Fibroblast of peridontal ligament (primary cell): ENCODE results near the gene ANO9.

ENCODE experiments used
- DNase-seq: peaks from one replicate; pipeline ENCODE4 v3.0.0-alpha.2; 2010; ENCODE audit errors: extremely low read depth

Gene ANO9

DNA sequence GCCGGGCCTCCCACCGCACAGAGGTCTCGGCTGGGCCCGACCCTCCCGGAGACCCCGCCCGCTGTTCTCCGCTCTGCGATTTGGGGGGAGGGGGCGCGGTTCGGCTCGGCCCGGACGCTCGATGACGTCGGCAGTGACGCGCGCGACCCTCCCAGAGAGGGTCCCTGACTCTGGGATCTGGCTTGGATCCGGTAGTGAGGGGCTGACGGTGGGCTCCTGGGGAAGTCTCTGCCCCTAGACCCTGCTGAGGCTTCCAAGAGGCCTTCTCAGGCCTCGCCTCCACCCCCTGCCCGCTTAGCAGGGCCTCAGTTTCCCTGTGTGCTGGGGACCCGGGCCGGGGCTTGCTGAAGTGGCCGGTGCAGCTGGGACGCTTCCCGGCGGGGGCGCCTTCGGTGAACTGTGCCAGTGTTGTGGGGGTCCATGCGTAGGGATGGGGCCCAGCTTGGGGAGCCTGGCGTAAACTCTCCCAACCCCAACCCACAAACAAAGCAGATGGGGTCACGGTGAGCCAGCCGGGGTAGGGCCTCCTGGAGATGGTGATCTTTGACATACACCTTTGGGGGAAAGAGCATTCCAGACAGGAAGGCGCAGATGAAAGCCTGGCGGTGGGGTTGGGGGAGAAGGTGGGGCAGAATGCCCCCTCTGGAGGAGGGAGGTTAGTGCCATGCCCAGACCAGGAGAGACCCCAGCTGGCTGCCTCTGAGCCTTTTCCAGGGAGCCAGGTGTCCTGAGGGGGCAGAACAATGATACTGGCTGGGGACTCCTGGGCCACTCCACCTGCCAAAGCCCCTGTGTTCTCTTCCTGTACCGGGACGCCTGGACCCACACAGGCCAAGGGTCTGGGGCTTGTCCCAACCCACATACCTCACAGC lies 71.5 kb downstream of the ANO9 start:
- DNase-seq = no peak

DNA sequence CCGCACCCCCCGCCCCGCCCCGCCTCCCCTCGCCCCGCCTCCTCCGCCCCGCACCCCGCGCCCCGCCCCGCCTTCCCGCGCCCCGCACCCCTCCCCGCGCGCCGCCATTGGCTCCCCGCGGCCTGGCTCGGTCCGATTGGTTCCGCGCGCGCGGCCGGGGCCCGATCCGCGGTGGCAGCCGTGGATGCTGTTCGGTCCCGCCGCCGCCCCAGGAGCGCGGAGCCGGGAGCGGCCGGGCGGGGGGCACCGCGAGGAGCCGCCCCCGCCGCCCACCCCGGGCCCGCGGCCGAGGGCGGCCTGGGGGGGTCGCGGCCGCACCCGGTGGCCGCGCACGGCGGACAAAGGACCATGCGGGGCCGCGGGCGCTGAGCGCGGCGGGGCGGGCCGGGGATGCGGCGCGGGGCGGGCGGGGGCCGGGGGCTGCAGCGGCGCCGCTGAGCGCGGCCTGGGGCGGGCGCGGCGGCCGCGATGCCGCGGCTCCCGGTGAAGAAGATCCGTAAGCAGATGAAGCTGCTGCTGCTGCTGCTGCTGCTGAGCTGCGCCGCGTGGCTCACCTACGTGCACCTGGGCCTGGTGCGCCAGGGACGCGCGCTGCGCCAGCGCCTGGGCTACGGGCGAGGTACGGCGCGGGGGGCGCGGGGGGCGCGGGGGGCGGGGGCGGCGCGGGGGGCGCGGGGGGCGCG lies 72.3 kb downstream of the ANO9 start, which contains the start of gene B4GALNT4:
Gene B4GALNT4 (plus strand): TSS at position 164 of the 683 bp plus-strand sequence. CDS start 305 bp downstream, at position 469.
- no peak for DNase-seq

DNA sequence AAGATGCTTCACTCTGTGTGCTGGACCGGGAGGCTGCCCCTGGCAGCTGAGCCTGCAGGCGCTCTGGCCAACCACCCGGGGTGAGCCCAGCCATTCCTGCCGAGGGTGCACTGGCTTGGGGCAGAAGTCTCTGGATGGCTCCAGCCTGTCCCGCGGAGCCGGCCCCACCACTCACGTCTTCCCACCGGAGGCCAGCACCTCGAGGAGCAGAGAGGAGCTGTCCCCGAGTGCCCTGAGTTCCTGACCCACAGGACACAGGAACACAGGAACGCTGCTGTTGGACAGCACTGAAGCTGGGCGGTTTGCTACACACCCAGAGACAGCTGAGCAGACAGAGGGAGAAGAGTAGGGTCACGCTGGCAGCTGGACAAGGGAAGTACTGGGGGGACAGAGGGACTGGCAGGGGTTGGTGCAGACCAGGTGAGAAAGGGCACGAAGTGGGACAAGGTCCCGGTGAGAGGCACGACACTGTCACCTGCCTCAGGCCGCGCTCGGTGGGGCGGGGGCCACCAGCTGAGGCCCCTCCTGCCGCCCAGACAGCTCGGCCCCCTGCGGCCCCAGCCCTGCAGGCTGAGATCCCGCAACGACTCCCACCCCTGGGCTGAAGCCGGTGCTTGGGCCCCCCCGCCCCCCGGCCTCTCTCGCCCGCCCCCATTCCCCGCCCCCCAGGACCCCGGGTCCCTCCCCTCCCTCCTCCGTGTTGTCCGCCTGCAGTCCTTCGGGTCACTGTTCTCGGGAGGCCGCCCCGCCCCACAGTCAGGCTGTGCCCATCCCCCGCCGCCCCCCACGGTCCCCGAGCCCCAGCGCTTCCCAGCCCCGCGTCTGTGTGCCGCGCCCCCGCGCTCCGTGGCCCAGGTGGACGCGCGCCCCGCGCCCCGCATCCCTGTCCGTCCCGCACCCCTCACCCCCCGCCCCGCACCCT lies 73.1 kb downstream of the ANO9 start:
- DNase-seq = no peak

DNA sequence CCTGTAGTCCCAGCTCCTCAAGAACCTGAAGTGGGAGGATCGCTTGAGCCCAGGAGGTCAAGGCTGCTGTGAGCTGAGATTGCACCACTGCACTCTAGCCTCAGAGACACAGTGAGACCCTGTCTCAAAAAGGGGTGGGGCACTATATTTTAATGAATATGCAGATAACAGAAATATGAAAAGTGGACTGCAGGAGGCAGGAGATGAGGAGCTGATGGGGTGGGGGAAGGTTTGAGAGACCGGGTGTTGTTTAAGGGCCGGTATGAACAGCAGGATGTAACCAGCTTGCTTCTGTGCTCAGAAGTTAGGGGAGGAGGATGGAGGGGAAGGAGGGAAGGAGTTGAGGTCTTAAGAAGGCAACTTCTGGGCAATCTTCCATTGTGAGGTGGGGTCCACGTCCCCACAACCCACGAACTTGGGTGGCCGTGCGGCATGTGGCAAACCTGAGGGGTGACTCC lies 73.8 kb downstream of the ANO9 start:
- no peak for DNase-seq
